ENCODE results near the gene DIS3L2.

- TF ChIP-seq POLR2A (IDR thresholded peaks at IDR 0.05; ENCODE audit: low read length) (no peak), GATA1 (IDR thresholded peaks at IDR 0.05; ENCODE audit: low read depth, low read length) (no peak)
Observed at GRCh38 chr2:232097758-232098157, 136.2 kb downstream of the DIS3L2 start.

Measured in erythroblast (primary cell).